Endodermal cell (in vitro differentiated cells): ENCODE measurements around the gene RNF215. TPM values are rescaled to one million over a fixed set of nuclear protein-coding genes. Genes with fewer than 3 reads are reported as not detected.

Experiments used
- DNase-seq: peaks from one replicate; pipeline ENCODE4 v3.0.0-alpha.2; 2017
- H3K27ac ChIP-seq: 2 replicates; pipeline ENCODE4 v1.5.1; 2013; ENCODE audit warnings: mild to moderate bottlenecking, low read depth, low read length, moderate library complexity
- H3K27me3 ChIP-seq: 2 replicates; pipeline ENCODE4 v1.6.1; 2013; ENCODE audit warnings: mild to moderate bottlenecking, low read length, moderate library complexity; ENCODE audit not compliant: insufficient read depth, control insufficient read depth, poor library complexity, severe bottlenecking
- H3K36me3 ChIP-seq: 2 replicates; pipeline ENCODE4 v1.7.0; 2013; ENCODE audit warnings: mild to moderate bottlenecking, low read length, moderate library complexity; ENCODE audit not compliant: control insufficient read depth, insufficient read depth
- H3K4me1 ChIP-seq: one replicate; pipeline ENCODE4 v1.7.0; 2013; ENCODE audit warnings: low read length; ENCODE audit not compliant: control insufficient read depth, insufficient read depth
- H3K4me3 ChIP-seq: 2 replicates; pipeline ENCODE4 v1.5.1; 2013; ENCODE audit warnings: mild to moderate bottlenecking, low read length, moderate library complexity
- H3K9ac ChIP-seq: 2 replicates; pipeline ENCODE4 v1.6.1; 2013; ENCODE audit warnings: mild to moderate bottlenecking, low read length, moderate library complexity; ENCODE audit not compliant: poor library complexity, severe bottlenecking; ENCODE audit errors: extremely low read depth
- H3K9me3 ChIP-seq: 2 replicates; pipeline ENCODE4 v1.6.1; 2013; ENCODE audit warnings: mild to moderate bottlenecking, low read length, moderate library complexity; ENCODE audit not compliant: control insufficient read depth
- H3K27ac Mint-ChIP-seq: 2 replicates; pipeline ENCODE4 v1.8.0; 2020; ENCODE audit warnings: mixed read lengths
- H3K27me3 Mint-ChIP-seq: 2 replicates; pipeline ENCODE4 v1.8.0; 2021; ENCODE audit warnings: mild to moderate bottlenecking, mixed read lengths; ENCODE audit not compliant: insufficient read depth
- H3K36me3 Mint-ChIP-seq: 2 replicates; pipeline ENCODE4 v1.8.0; 2020; ENCODE audit warnings: low read depth, mixed read lengths
- H3K4me1 Mint-ChIP-seq: 2 replicates; pipeline ENCODE4 v1.8.0; 2020; ENCODE audit warnings: mixed read lengths
- H3K4me3 Mint-ChIP-seq: 2 replicates; pipeline ENCODE4 v1.8.0; 2020; ENCODE audit warnings: mild to moderate bottlenecking, moderate library complexity, mixed read lengths
- H3K9me3 Mint-ChIP-seq: 2 replicates; pipeline ENCODE4 v1.8.0; 2020; ENCODE audit warnings: mild to moderate bottlenecking, mixed read lengths
- CTCF ChIP-seq: fragments of 200-600 bp; sonication (generic); conservative IDR thresholded peaks from 2 replicates; pipeline ENCODE4 v1.5.0; 2021; ENCODE audit warnings: antibody characterized with exemption, mild to moderate bottlenecking
- WGBS, 2 experiments: methylation state at CpG; one replicate each; pipeline versions ENCODE4 v1.1.5 to v1.1.7; 2013; ENCODE audit warnings: missing lambda C conversion rate in 2 of 2, mixed read lengths in 1 of 2; ENCODE audit not compliant: insufficient coverage in 1 of 2, insufficient read length in 1 of 2; 5-methylcytosine and 5-hydroxymethylcytosine counted together
- total RNA-seq, 2 donors: library from RNA; stranded (reverse); fragmentation: NEBNext Ultra II Directional in 1 of 2; extraction: Animal tissue kit (Norgen Biotek cat#: 25700) in 1 of 2; gene quantifications; 2 replicates in 1 of 2; 3 replicates in 1 of 2; pipeline ENCODE4 v1.2.1, GENCODE V29; 2021

Gene RNF215
- total RNA-seq, 2 donors from 2014 or later: 44.0 to 46.7 TPM

- no peak for DNase-seq
- Mint-ChIP-seq H3K36me3 (peaks cover 87% of the 10 kb centered on the region), H3K27me3 (no peaks in the 10 kb centered on the region), H3K4me3 (no peak overlapping the region), H3K27ac (no peak overlapping the region), H3K4me1 (no peaks in the 10 kb centered on the region), H3K9me3 (no peaks in the 10 kb centered on the region)
- TF ChIP-seq CTCF: no peak
- Histone ChIP-seq H3K9me3 (no peaks in the 10 kb centered on the region), H3K9ac (no peak overlapping the region), H3K4me3 (no peak overlapping the region), H3K4me1 (no peaks in the 10 kb centered on the region), H3K36me3 (peaks cover 78% of the 10 kb centered on the region), H3K27ac (no peak overlapping the region), H3K27me3 (no peaks in the 10 kb centered on the region)
- 99 to 100% methylated on average over 3 to 4 of the region's 4 CpGs for WGBS, 2 experiments
Measured at GRCh38 chr22:30334646-30335045, 52.6 kb downstream of the RNF215 start.

- Histone ChIP-seq H3K4me1 (no peaks in the 10 kb centered on the region), H3K9ac (no peak overlapping the region), H3K4me3 (no peak overlapping the region), H3K27ac (no peak overlapping the region), H3K27me3 (no peaks in the 10 kb centered on the region), H3K36me3 (peaks cover 68% of the 10 kb centered on the region), H3K9me3 (no peaks in the 10 kb centered on the region)
- no peaks in the 10 kb centered on the region for H3K4me1 Mint-ChIP-seq
- 90 to 100% methylated on average over 1 to 3 of the region's 3 CpGs for WGBS, 2 experiments
- H3K36me3 Mint-ChIP-seq: peaks cover 78% of the 10 kb centered on the region
- no peak for DNase-seq
- H3K4me3 Mint-ChIP-seq: no peak overlapping the region
- TF ChIP-seq CTCF: no peak
- H3K27ac Mint-ChIP-seq: no peak overlapping the region
- no peaks in the 10 kb centered on the region for H3K27me3 Mint-ChIP-seq
- H3K9me3 Mint-ChIP-seq: no peaks in the 10 kb centered on the region
Measured at GRCh38 chr22:30333707-30334087, 53.5 kb downstream of the RNF215 start.

GRCh38 chr22:30332994-30333706 is 54.1 kb downstream of the RNF215 start:
- Histone ChIP-seq H3K27ac (no peak overlapping the region), H3K4me1 (no peaks in the 10 kb centered on the region), H3K9me3 (no peaks in the 10 kb centered on the region), H3K36me3 (peaks cover 64% of the 10 kb centered on the region), H3K4me3 (no peak overlapping the region), H3K27me3 (no peaks in the 10 kb centered on the region), H3K9ac (no peak overlapping the region)
- WGBS, 2 experiments: 86 to 94% methylated on average over 1 to 2 of the region's 2 CpGs
- no peaks in the 10 kb centered on the region for H3K9me3 Mint-ChIP-seq
- H3K36me3 Mint-ChIP-seq: peaks cover 73% of the 10 kb centered on the region
- no peak overlapping the region for H3K27ac Mint-ChIP-seq
- TF ChIP-seq CTCF: no peak
- no peak for DNase-seq
- H3K27me3 Mint-ChIP-seq: no peaks in the 10 kb centered on the region
- no peak overlapping the region for H3K4me3 Mint-ChIP-seq
- H3K4me1 Mint-ChIP-seq: no peaks in the 10 kb centered on the region
